ENCODE data around the gene AOX1. TPM values are rescaled to one million over a fixed set of nuclear protein-coding genes. Genes with fewer than 3 reads are reported as not detected.

Gene AOX1
- total RNA-seq, 4 donors from 2014 or later, result 212 to 567 (median 276) TPM

DNA sequence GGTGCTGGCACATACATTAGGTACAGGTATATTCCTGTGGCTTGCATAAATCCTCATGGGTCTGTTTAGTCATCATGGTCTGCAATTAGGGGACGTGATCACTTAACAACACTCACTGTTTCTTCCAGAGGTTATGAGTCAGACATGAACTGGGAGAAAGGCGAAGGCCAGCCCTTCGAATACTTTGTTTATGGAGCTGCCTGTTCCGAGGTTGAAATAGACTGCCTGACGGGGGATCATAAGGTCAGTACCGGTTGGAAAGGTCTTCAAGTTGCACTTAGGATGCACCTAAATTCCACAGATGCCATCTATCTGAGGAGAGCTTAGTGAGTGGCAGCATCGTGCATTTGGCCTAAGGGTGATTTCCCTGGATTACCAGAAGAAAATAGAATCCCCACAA, 76.9 kb downstream of the AOX1 start:
- TF ChIP-seq, protein P1, sequence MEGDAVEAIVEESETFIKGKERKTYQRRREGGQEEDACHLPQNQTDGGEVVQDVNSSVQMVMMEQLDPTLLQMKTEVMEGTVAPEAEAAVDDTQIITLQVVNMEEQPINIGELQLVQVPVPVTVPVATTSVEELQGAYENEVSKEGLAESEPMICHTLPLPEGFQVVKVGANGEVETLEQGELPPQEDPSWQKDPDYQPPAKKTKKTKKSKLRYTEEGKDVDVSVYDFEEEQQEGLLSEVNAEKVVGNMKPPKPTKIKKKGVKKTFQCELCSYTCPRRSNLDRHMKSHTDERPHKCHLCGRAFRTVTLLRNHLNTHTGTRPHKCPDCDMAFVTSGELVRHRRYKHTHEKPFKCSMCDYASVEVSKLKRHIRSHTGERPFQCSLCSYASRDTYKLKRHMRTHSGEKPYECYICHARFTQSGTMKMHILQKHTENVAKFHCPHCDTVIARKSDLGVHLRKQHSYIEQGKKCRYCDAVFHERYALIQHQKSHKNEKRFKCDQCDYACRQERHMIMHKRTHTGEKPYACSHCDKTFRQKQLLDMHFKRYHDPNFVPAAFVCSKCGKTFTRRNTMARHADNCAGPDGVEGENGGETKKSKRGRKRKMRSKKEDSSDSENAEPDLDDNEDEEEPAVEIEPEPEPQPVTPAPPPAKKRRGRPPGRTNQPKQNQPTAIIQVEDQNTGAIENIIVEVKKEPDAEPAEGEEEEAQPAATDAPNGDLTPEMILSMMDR (IDR thresholded peaks at IDR 0.05; ENCODE audit: low read depth), result no peak

DNA sequence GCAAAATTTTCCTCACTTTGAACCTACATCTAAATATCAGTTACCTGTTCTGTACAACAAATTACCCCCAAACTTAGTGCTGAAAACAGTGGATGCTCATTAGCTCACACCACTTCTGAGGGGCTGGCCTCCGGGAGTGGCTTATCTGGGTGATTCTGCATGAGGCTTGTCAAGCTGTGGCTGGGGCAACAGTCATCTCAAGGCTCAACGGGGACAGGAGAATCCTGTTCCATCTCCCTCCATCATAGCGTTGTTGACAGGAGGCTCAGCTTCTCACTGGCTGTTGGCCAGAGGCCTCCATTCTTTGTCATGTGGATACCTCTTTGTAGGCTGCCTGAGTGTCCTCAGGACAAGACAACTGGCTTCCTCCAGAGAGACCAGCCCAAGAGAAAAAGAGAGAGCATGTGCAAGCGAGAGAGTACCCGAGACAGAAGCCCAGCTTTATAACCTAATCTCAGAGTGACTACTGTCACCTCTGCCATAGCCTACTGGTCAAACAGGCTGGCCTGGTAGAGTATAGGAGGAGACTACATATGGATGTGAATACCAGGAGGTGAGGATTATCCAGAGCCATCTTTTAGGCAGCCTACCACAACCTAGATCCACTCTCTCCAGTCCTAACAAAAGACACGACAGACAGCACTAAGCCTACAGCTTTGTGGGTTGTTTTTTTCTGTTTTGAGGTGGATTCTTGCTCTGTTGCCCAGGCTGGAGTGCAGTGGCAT, 79.1 kb downstream of the AOX1 start:
- TF ChIP-seq, protein P1 (IDR thresholded peaks at IDR 0.05; ENCODE audit: low read depth), result no peak

DNA sequence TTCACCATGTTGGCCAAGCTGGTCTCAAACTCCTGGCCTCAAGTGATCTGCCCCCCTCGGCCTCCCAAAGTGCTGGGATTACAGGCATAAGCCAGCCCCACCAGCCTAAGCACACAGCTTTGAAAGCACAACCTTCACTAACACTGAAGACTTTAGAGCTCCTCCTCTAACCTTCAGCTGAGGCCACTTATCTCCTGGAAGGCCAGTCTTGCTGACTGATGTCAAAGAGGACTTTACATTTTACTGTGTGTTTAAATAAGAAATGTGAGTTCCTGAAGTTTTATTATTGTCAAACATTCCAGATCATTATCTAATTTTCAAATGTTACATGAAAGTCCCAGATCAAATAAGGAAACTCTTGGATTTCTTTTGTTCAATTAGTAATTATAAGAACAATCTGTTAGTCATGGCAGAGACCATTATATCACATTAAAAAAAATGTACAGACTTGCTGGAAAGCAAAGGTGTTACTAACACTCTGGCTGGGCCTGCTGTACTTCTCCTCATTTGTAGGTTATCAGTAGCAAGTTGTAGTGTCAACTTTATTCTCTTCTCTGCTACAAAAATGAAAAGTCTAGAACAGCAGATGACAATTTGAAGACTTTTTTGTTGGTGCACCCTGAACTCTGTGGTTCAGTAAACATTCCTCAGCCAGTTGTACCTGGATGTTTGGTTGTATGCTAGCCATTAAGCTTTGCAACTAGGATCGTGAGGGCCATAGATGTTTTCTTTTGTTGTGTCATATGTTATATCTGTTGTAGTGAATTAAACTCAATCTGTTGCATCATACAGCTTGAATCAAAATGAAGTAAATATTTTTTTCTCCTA, 80.0 kb downstream of the AOX1 start:
- TF ChIP-seq, protein P1 (IDR thresholded peaks at IDR 0.05; ENCODE audit: low read depth), result no peak

DNA sequence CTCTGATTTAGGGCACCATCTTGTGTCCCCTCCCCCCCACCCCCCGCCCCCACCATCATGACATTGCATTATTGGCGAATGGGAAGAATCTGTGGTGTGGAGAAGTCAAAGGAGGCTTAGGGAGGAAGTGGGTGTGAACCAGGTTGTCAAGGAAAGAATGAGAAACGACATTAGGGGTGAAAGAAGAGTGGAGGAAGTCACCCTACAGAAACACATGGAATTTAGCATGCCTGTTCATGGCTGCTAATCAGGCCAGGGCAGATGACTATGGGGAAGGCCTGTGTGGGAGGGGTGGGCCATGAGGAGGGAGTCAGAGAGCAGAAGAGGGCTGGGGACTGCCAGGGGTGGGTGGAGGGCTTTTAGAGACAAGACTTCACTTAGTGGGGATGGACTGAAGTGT, 81.6 kb downstream of the AOX1 start:
- TF ChIP-seq, protein P1 (IDR thresholded peaks at IDR 0.05; ENCODE audit: low read depth), result no peak

DNA sequence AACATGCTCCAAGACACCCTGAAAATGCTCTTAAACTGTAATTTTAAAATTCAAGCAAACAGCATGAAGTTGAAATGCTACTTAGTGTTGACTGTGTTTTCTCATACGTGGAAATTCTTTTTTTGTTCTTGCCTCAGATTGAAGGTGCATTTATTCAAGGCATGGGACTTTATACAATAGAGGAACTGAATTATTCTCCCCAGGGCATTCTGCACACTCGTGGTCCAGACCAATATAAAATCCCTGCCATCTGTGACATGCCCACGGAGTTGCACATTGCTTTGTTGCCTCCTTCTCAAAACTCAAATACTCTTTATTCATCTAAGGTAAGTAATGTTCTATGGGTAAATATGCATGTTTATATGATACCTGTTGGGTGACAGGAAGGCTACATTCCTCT, 82.7 kb downstream of the AOX1 start:
- TF ChIP-seq, protein P1 (IDR thresholded peaks at IDR 0.05; ENCODE audit: low read depth), result no peak

DNA sequence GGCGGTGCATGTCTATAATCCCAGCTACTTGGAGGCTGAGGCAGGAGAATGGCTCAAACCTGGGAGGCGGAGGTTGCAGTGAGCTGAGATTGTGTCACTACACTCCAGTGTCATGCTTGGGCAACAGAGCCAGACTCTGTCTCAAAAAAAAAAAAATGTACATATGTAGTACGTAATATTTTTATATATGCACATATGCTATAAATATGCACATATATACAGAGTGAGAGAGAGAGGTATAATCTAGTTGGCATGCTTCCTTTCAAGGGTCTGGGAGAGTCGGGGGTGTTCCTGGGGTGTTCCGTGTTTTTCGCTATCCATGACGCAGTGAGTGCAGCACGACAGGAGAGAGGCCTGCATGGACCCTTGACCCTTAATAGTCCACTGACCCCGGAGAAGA, 83.5 kb downstream of the AOX1 start:
- TF ChIP-seq, protein P1 (IDR thresholded peaks at IDR 0.05; ENCODE audit: low read depth), result no peak

DNA sequence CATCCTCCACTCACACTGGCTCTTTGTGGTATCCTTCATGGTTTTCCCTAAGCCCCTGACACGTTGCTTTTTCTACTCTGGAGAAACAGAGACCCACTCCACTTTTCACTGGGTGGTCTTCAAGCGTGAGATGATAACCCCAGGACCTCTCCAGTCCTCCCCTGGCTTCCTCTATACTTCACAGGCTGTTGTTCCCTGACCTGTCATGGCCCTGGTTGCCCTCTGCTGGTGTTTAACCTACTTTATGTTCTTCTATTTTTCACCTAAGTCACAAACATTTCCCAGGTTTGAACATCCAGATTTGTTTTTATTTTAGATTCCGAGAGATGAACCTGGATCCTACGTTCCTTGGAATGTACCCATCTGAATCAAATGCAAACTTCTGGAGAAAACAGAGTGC, 84.5 kb downstream of the AOX1 start:
- TF ChIP-seq, protein P1 (IDR thresholded peaks at IDR 0.05; ENCODE audit: low read depth), result no peak
